IMR-90 (cell line): ENCODE measurements around the gene MMP21. TPM values are rescaled to one million over a fixed set of nuclear protein-coding genes. Genes with fewer than 3 reads are reported as not detected.

Source experiments
- ATAC-seq: fragments of 200-7000 bp; cut with Tn5 transposase; 2 replicates; pipeline ENCODE4 v1.9.1; 2020; ENCODE audit warnings: low read depth, mild to moderate bottlenecking, moderate library complexity
- BruUV-seq: library from RNA; stranded (reverse); fragments of 400-500 nt; replicated peaks from 2 replicates; lab custom pipeline; 2021; lab: Mats Ljungman, UMichigan
- CTCF ChIA-PET: fragments of 300-600 bp; formaldehyde crosslinking; extraction: SDS; loops from one replicate; lab custom pipeline; 2021; ENCODE audit warnings: antibody characterized with exemption; lab: Yijun Ruan, JAX
- POLR2A ChIA-PET: fragments of 300-600 bp; sonication (Branson Sonifier 250); formaldehyde crosslinking; loops from one replicate; lab custom pipeline; 2022; ENCODE audit warnings: antibody characterized with exemption; ENCODE audit not compliant: unreplicated experiment; lab: Charles Lee
- DNase-seq: peaks from one replicate; pipeline ENCODE4 v3.0.0; 2013
- H2AFZ ChIP-seq: replicated peaks from 2 replicates; pipeline ENCODE3; 2013; ENCODE audit warnings: low read length, mild to moderate bottlenecking; ENCODE audit not compliant: poor library complexity
- H2AK5ac ChIP-seq: 2 replicates; pipeline ENCODE4 v1.6.1; 2013; ENCODE audit warnings: low read depth, low read length, inconsistent platforms
- H2AK9ac ChIP-seq: replicated peaks from 2 replicates; pipeline ENCODE3; 2013; ENCODE audit warnings: mild to moderate bottlenecking, low read depth, low read length, moderate library complexity; ENCODE audit not compliant: poor library complexity
- H2BK120ac ChIP-seq: 2 replicates; pipeline ENCODE4 v1.6.1; 2013; ENCODE audit warnings: low read depth, low read length, inconsistent platforms
- H2BK15ac ChIP-seq: 3 replicates; pipeline ENCODE4 v1.6.1; 2013; ENCODE audit warnings: low read depth, low read length, inconsistent platforms
- H2BK20ac ChIP-seq: 2 replicates; pipeline ENCODE4 v1.6.1; 2013; ENCODE audit warnings: low read depth, mild to moderate bottlenecking, inconsistent platforms, low read length, moderate library complexity
- H2BK5ac ChIP-seq: 2 replicates; pipeline ENCODE4 v1.6.1; 2013; ENCODE audit warnings: mild to moderate bottlenecking, low read depth, low read length, inconsistent platforms; ENCODE audit not compliant: poor library complexity, severe bottlenecking
- H3K14ac ChIP-seq: replicated peaks from 2 replicates; pipeline ENCODE4 v1.6.1; 2013; ENCODE audit warnings: low read depth, low read length, inconsistent platforms
- H3K18ac ChIP-seq: 2 replicates; pipeline ENCODE4 v1.6.1; 2013; ENCODE audit warnings: low read depth, low read length, control low read depth
- H3K23ac ChIP-seq: 2 replicates; pipeline ENCODE4 v1.6.1; 2013; ENCODE audit warnings: low read depth, low read length, inconsistent platforms
- H3K27ac ChIP-seq: 2 replicates; pipeline ENCODE4 v1.5.1; 2013; ENCODE audit warnings: mild to moderate bottlenecking, control low read depth, low read length; ENCODE audit not compliant: insufficient read depth
- H3K27me3 ChIP-seq: 2 replicates; pipeline ENCODE4 v1.6.1; 2013; ENCODE audit warnings: low read length; ENCODE audit not compliant: control insufficient read depth, insufficient read depth
- H3K36me3 ChIP-seq: 2 replicates; pipeline ENCODE4 v1.6.1; 2013; ENCODE audit warnings: low read length, mixed read lengths; ENCODE audit not compliant: control insufficient read depth, insufficient read depth
- H3K4ac ChIP-seq: 2 replicates; pipeline ENCODE4 v1.6.1; 2013; ENCODE audit warnings: low read depth, low read length, inconsistent platforms
- H3K4me1 ChIP-seq: 2 replicates; pipeline ENCODE4 v1.6.1; 2013; ENCODE audit warnings: low read length, mixed read lengths; ENCODE audit not compliant: control insufficient read depth, insufficient read depth
- H3K4me2 ChIP-seq: 2 replicates; pipeline ENCODE4 v1.6.1; 2013; ENCODE audit warnings: low read depth, mild to moderate bottlenecking, control low read depth, low read length, moderate library complexity
- H3K4me3 ChIP-seq: 2 replicates; pipeline ENCODE4 v1.5.1; 2013; ENCODE audit warnings: low read depth, mild to moderate bottlenecking, control low read depth, low read length, moderate library complexity; ENCODE audit not compliant: insufficient read depth
- H3K56ac ChIP-seq: 2 replicates; pipeline ENCODE4 v1.6.1; 2013; ENCODE audit warnings: low read length, inconsistent platforms; ENCODE audit not compliant: insufficient read depth; ENCODE audit errors: extremely low read depth
- H3K79me1 ChIP-seq, 2 experiments: 2 replicates each; pipeline ENCODE4 v1.6.1; 2013; ENCODE audit warnings: low read length in 2 of 2, inconsistent platforms in 1 of 2, low read depth in 1 of 2
- H3K9ac ChIP-seq: 2 replicates; pipeline ENCODE4 v1.6.1; 2013; ENCODE audit warnings: low read depth, low read length, control low read depth
- H3K9me1 ChIP-seq: 2 replicates; pipeline ENCODE4 v1.6.1; 2013; ENCODE audit warnings: low read length, inconsistent platforms; ENCODE audit not compliant: insufficient read depth
- H3K9me3 ChIP-seq: 2 replicates; pipeline ENCODE4 v1.6.1; 2013; ENCODE audit warnings: low read length; ENCODE audit not compliant: control insufficient read depth, insufficient read depth
- H4K20me1 ChIP-seq: 2 replicates; pipeline ENCODE4 v1.6.1; 2013; ENCODE audit warnings: low read length, inconsistent platforms; ENCODE audit not compliant: insufficient read depth
- H4K5ac ChIP-seq: 2 replicates; pipeline ENCODE4 v1.6.1; 2013; ENCODE audit warnings: mild to moderate bottlenecking, low read depth, low read length, control low read depth
- H4K8ac ChIP-seq, 2 experiments: 2 replicates each; pipeline ENCODE4 v1.6.1; 2013; ENCODE audit warnings: low read depth in 2 of 2, low read length in 2 of 2, control low read depth in 1 of 2, inconsistent platforms in 1 of 2
- H4K91ac ChIP-seq: 2 replicates; pipeline ENCODE4 v1.6.1; 2013; ENCODE audit warnings: low read depth, low read length, inconsistent platforms; ENCODE audit not compliant: insufficient read depth
- FOS ChIP-seq: fragments of 150-350 bp; IDR thresholded peaks from 2 replicates; pipeline ENCODE4 v1.6.1; 2016; ENCODE audit warnings: low read depth, low read length
- NFE2L2 ChIP-seq: fragments of 150-350 bp; IDR thresholded peaks from 2 replicates; pipeline ENCODE4 v1.6.1; 2016; ENCODE audit warnings: low read depth, mild to moderate bottlenecking, low read length
- WGBS, 2 experiments: methylation state at CpG; one replicate each; pipeline versions ENCODE4 v1.1.5 to v1.1.7; 2013; ENCODE audit warnings: missing lambda C conversion rate in 2 of 2; ENCODE audit not compliant: insufficient read length in 1 of 2; ENCODE audit errors: extremely low coverage in 2 of 2; 5-methylcytosine and 5-hydroxymethylcytosine counted together
- dilution Hi-C: fragments of 300-500 bp; cut with HindIII; formaldehyde crosslinking; loops from one replicate; pipeline ENCODE4 v1.14.3; 2018; ENCODE audit warnings: low sequenced_read_pairs; ENCODE audit not compliant: unreplicated experiment
- in situ Hi-C: fragments of 300-500 bp; cut with MboI; formaldehyde crosslinking; loops from 3 replicates; pipeline ENCODE4 v1.14.3; 2019; ENCODE audit warnings: low sequenced_read_pairs, inconsistent platforms, mixed read lengths
- intact Hi-C: fragments of 100-400 bp; cut with micrococcal nuclease; formaldehyde crosslinking; loops from 2 replicates; pipeline ENCODE4 v1.10.0; 2022
- polyA plus RNA-seq, 3 experiments: library from polyadenylated mRNA; depleted of rRNA; stranded (reverse); fragments of >200 nt; gene quantifications; 2 replicates each; pipeline ENCODE4 v1.2.3, GENCODE V29; 2012; ENCODE audit warnings: low replicate concordance in 1 of 3
- total RNA-seq: library from RNA; depleted of rRNA; stranded (reverse); fragments of >200 nt; gene quantifications from 2 replicates; pipeline ENCODE4 v1.2.3, GENCODE V29; 2012

MMP21 gene
- total and polyA plus RNA-seq, 2 of the 4 experiments (the other 2 are of a cell fraction): not detected

DNA sequence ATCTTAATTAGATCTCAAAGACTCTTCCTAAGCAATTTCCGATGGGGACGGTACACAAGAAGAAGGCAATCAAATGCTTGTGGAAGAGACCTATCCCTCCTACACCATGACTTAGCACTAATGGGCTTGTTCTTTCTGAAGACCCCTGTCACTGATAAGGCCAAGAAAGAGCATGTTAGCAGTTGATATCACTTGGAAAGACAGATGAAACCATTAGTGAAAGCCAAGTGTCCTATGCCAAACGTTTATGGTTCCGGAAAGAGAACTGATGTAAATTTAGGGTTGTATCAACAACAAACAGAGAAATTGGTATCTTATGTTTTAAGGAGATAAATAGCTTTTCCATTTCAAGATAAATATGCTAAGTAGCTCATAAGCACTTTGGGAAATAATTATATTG lies 40.9 kb upstream of the MMP21 start:
- WGBS, 2 experiments: no CpG with 5 or more reads among the region's 4 CpGs
- Histone ChIP-seq H2AK5ac (no peak overlapping the region), H3K4me3 (no peak overlapping the region), H2BK15ac (no peak overlapping the region), H3K27ac (no peak overlapping the region), H2BK20ac (no peak overlapping the region), H2BK120ac (no peak overlapping the region), H4K20me1 (no peaks in the 10 kb centered on the region), H3K4ac (no peak overlapping the region), H3K4me2 (no peak overlapping the region), H4K91ac (no peak overlapping the region), H2BK5ac (no peak overlapping the region), H3K9ac (no peak overlapping the region), H3K56ac (no peak overlapping the region), H2AFZ (no peak overlapping the region), H4K8ac (no peak overlapping the region), H3K27me3 (no peaks in the 10 kb centered on the region), H3K4me1 (no peaks in the 10 kb centered on the region), H3K9me1 (no peaks in the 10 kb centered on the region), H3K23ac (no peak overlapping the region), H3K79me1 (peaks cover 11 to 14% of the 10 kb centered on the region in 2 experiments), H3K9me3 (no peaks in the 10 kb centered on the region), H3K18ac (no peak overlapping the region), H3K14ac (no peak overlapping the region), H3K36me3 (peaks cover 22% of the 10 kb centered on the region), H2AK9ac (no peak overlapping the region), H4K5ac (no peak overlapping the region)
- no TSS peak for BruUV-seq
- CTCF ChIA-PET: no interaction called here
- dilution Hi-C loops: no loop called here
- POLR2A ChIA-PET: interaction anchor here (0.6 kb wide), 1 partner anchor 768 kb away, joined by 11 read pairs; no protein-coding TSS in a partner anchor
- in situ Hi-C loops: no loop called here
- ATAC-seq (no peak), DNase-seq (no peak)
- TF ChIP-seq NFE2L2 (no peak), FOS (no peak)
- intact Hi-C loops: no loop called here
